NCI-H1092 (cell line): ENCODE measurements around the gene HVCN1.
"Not testable (repeated sequence)": the region's sequence is repeated elsewhere in the genome, so short reads cannot be mapped to it uniquely, and the experiment has no call there.

Source experiments
- DNase-seq: peaks from one replicate; lab custom pipeline; 2025; lab: John Stamatoyannopoulos, UW

Gene HVCN1

DNA sequence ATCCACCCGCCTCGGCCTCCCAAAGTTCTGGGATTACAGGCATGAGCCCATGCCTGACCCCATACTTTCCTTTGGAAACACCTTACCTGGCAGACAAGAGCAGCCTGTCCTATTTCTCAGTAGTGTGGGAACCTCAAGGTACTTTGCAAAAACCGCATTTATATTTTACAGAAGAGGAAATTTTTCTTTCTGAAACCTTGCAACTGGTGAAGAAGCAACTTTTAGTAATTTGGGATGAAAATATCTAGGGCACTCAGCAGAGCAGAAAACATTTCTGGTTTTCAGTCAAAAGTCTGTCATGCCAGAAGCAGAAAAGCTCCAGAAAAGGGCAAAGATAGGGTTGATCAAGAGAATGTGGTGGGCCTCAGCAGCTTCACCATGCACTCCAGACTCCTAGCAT, 21.2 kb downstream of the HVCN1 start:
- no peak for DNase-seq

DNA sequence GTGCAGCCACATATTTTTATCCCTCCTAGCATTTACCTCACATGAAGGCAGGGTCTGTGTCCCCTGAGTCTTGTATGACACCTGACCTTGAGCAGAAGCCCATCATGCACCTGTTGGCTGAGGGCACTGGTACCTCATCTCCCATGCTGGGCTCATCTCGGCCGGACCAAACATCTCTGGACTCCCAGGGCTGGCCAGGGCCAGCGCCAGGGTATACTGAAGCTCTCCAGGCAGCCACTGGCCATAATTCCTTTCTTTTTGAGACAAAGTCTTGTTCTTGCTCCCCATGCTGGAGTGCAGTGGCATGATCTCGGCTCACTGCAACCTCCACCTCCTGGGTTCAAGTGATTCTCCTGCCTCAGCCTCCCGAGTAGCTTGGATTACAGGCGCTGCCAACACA, 22.0 kb downstream of the HVCN1 start:
- DNase-seq: no peak

- DNase-seq: no peak
Measured at GRCh38 chr12:110661337-110661972, 27.5 kb downstream of the HVCN1 start.

- DNase-seq: no peak
Measured at GRCh38 chr12:110658878-110659277, 30.0 kb downstream of the HVCN1 start.

DNA sequence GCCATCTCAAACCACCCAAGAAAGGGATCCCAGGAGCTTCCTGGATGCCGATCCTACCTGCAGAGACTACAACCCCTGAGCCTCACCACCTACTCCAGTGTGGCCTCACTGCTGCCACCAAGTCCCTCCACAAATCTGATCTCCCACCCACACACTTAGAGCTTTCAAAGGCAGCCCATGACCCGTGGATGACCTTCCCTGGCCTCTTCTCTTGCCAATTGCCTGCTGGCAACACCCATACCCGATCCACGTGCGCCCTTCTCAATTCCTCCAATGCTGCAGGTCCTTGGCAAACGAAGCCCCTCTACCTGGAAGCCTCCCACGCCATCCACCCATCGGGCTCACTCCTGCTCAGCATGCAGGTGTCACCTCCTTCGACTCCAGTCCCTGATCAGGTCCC, 30.7 kb downstream of the HVCN1 start:
- DNase-seq: no peak

GRCh38 chr12:110657747-110658146, 31.2 kb downstream of the HVCN1 start:
- no peak for DNase-seq

GRCh38 chr12:110656071-110656655, 32.8 kb downstream of the HVCN1 start:
- no peak for DNase-seq

GRCh38 chr12:110654238-110654637, 34.7 kb downstream of the HVCN1 start:
- DNase-seq: not testable (repeated sequence)

DNA sequence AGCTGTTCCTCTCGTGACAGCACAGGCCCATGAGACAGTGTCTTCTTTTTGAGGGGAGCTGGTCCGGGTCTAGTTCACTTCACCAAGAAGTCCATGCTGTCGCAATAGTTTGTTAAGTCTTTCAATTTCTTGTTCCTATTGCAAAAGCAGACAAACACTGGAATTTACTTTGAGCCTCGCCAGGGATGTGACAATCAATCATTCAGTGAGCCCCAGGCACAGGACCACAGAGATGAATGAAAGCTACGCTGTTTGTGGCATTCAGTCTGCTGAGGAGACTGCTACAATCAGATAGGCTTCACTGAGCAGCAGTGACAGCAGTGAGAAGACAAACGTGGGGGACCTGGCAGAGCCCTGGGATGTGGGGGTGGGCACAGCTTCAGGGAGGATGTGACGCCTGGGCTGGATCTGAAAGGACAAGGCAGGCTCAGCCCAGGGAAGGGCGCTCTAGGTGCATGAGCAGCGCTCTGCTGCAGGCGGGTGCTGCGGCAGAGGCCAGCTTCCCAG, 39.5 kb downstream of the HVCN1 start:
- DNase-seq: no peak

DNA sequence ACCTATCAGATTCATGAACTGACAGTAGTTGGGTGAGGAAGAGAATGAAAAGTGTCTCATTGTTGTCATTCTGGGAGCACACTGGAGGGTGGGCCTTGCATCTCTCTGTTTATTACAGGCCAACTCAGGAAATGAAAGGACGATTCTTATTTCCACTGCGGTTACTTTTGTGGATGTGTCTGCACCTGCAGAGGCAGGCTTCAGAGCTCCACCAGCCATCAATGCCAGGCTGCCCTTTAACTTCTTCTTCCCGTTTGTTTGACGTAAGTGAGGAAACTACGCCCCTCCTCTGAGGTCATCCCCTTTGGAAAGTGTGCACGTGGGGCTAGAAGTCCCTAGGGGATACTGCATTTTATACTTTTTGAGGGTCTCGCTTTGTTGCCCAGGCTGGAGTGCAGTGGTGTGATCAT, 41.3 kb downstream of the HVCN1 start:
- no peak for DNase-seq

- DNase-seq: no peak
Measured at GRCh38 chr12:110641521-110641920, 47.4 kb downstream of the HVCN1 start.

GRCh38 chr12:110640275-110641025, 48.5 kb downstream of the HVCN1 start:
- no peak for DNase-seq

DNA sequence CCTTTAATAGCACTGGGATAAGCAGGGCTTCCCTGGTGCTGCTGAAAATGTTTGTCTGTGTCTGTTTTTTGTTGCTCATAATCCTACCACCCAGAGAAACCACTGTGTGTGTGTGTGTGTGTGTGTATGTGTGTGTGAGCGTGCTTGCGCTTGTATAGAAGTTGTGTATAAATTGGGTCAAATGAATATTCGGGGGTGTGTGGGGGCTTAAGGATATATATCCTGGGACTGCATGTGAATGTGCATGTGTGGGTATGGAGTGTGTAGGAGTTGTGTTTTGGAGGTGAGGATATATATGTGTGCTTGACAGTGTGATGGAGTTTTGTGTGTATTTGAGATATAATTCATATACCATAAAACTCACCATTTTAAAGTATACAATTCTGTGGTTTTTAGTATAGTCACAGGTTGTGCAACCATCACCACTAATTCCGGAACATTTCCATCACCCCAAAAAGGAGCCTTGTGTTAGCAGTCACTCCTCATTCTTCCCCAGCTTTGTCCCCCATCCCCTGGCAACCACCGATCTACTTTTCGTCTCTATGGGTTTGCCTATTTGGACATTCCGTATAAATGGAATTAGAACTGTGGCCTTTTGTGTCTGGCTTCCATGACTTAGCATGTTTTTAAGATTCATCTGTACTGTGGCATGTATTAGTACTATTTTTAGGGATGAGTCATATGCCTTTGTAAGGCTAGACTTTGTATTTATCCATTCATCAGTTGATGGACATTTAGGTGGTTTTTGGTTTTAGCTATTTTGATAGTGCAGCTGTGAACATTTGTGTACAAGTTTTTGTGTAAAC, 49.4 kb downstream of the HVCN1 start:
- no peak for DNase-seq

GRCh38 chr12:110638796-110639195, 50.1 kb downstream of the HVCN1 start:
- no peak for DNase-seq

- no peak for DNase-seq
Measured at GRCh38 chr12:110637869-110638441, 51.0 kb downstream of the HVCN1 start.

DNA sequence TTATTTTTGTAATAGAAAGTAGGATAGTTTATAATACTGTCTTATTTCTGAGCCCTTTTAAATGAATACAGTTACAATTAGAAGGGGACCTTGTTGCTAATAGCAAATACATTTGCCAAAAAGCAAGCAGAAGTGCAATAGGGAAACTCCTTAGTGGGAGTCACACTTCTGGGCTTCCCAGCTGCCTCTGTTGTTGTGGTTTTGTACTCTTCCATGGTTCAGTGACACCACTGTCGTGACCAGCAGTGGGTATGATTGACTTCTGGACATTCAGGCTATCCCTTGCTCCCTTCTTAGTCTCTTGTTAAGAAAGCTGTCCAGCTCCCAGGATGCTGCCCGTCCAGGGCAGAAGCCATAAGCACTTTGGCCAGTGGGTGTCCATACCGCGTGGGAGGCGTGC, 52.4 kb downstream of the HVCN1 start:
- DNase-seq: no peak

GRCh38 chr12:110635055-110635454, 53.9 kb downstream of the HVCN1 start:
- no peak for DNase-seq

GRCh38 chr12:110627500-110628195, 61.3 kb downstream of the HVCN1 start:
- DNase-seq: no peak

DNA sequence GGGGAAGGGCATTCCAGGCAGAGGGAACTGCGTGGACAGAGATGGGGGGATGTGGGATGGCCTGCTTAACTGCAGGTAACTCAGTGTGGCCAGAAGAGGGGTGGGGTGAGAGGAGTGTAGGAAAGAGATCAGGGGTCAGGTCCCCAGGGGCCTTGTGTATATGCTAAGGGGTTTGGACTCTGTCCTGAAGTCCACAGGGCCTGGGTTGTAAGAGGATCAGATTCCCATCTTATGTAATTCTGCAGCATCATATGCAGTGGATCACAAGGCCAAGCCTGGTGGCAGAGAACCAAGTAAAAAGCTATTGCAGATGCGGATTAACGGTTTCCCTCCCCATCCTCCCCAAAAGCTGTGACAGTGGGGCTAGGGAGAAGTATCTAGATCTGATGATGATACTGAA, 66.3 kb downstream of the HVCN1 start:
- DNase-seq: no peak

DNA sequence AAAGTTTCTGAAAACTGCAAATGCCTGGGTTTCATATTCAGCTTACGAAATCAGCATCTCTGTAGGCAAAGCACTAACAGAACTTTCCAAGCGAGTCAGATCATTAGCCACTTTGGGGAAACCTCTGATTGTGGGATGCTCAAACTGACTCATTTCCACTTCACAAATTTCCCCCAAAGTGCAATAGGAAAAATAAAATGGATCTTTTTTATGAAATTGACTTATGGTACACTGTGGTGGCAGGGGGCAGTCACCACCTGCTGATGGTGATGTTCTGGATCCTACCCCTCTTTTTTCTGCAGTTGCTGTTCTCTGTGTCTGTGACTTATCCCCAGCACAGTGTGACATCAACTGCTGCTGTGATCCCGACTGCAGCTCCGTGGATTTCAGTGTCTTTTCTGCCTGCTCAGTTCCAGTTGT, 69.4 kb downstream of the HVCN1 start:
- no peak for DNase-seq

DNA sequence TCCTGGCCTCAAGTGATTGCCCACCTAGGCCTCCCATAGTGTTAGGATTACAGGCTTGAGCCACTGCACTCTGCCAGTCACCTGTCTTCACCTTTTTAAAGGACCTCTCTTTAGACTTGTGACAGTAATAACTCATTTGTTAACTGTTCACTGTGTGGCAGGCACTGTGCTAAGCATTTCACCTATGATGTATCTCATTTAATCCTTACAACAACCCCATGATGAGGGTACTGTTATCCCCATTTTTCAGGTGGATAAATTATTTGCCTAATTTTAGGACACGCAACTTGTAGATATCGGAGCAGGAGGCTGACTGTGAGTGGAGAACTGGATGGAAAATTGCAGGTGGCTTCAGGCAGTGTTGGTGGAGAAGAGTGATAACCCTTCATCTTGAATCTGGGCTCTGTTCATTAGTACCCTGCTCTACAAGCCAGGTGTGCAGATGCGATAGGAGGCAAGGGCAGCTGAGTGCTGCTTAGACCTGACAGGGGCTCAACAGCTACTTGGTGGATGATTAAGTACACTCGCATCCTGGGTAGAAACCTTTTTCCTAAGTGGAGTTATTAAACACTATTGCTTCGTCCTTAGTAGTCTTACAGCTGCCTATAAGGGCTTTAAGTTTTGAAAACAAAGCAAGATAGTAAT, 72.3 kb downstream of the HVCN1 start:
- DNase-seq: no peak
